LoVo (cell line): ENCODE results near the gene LSM11.

Experiments
- DNase-seq: peaks from one replicate; pipeline ENCODE4 v3.0.0-alpha.2; 2016; ENCODE audit warnings: low spot score

LSM11 gene

GRCh38 chr5:157734436-157734835, 9.1 kb upstream of the LSM11 start:
- DNase-seq, result no peak

- no peak for DNase-seq
Measured at GRCh38 chr5:157735991-157736390, 7.5 kb upstream of the LSM11 start.

GRCh38 chr5:157739388-157740228, 3.9 kb upstream of the LSM11 start:
- DNase-seq, result no peak

DNA sequence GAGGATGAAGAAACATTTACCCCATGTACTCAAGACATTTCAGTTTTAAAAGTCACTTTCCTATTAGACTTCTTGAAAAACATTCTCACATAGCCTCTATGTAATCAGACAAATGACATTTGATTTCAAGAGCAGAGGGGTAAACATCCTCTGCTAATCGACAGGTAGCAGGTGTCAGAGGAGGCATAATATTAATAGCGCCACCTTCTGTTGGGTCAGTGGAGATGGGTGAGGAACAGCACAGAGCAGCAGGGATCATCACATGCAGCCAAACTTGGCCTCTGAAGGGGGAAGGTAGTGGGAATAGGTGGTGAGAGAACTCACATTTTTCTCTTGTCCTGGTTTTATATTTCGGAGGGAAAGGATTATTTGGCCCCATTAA, 3.3 kb upstream of the LSM11 start:
- DNase-seq, result no peak

DNA sequence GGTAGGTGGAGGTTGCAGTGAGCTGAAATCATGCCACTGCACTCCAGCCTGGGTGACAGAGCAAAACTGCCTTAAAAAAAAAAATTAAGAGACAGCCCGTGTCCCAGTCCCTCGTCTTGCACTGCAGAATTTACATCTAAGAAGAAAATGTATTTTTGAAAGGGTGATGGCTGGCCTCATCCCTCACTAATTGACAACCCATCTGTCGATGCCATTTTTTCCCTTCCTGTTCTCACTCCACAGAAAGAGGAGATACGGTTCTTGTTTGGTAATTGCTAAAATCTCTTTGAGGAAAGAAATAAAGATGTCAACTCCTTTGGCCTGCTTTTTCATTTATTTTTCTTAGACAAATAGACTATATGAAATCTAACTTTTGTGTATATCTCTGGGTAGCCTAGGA, 2.4 kb upstream of the LSM11 start:
- DNase-seq, result no peak

- DNase-seq, result no peak
Measured at GRCh38 chr5:157744051-157745011, 819 bp downstream of the LSM11 start.

- DNase-seq, result no peak
Measured at GRCh38 chr5:157745041-157745456, 1.5 kb downstream of the LSM11 start.

DNA sequence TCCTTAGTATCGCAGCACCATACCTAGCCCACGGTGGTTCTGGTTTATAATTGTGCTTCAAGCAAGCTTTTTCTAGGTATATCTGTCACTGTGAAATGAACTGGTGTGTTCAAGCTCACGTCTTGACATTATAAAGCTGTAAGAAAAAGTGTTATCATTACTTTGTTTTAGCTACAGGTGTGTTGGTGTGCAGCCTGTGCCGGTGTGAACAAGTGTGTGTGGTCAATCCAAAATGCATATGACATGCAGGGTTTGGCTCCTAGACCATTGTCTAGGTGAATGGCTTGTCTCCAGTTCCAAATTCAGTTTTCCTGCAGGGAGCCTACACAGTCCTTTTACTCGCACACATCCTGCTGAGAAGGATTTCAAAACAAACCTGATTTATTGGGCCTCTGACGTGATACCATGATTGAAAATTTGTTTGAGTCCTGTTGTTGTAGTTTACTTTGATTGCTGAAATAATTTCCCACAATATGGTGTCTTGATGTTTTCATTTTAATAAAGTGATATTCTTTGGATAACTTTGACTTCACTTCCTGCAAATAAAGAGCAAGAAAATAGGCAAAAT, 3.7 kb downstream of the LSM11 start:
- no peak for DNase-seq

- DNase-seq, result no peak
Measured at GRCh38 chr5:157747766-157748700, 4.5 kb downstream of the LSM11 start.

- DNase-seq, result no peak
Measured at GRCh38 chr5:157748760-157749461, 5.4 kb downstream of the LSM11 start.

GRCh38 chr5:157749462-157749799, 5.9 kb downstream of the LSM11 start:
- DNase-seq, result no peak

DNA sequence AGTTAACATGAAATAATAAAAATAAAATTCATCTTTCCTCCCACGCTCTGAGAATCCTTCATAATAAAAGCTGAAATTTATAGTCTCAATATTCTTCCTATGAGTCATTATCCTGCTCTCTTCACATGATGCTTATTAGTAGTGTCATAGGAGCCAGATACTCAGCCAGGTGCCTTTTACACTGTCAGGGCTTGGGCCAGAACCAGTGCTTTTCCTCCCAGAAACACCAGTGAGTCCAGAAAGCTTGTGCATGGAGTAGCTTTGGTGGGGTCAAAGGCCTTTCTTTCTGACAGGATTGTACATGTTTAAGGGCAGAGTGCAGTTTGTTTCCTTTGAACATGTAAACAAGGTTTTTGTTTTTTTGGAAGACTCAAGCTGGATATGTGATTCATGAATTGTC, 6.8 kb downstream of the LSM11 start:
- no peak for DNase-seq

DNA sequence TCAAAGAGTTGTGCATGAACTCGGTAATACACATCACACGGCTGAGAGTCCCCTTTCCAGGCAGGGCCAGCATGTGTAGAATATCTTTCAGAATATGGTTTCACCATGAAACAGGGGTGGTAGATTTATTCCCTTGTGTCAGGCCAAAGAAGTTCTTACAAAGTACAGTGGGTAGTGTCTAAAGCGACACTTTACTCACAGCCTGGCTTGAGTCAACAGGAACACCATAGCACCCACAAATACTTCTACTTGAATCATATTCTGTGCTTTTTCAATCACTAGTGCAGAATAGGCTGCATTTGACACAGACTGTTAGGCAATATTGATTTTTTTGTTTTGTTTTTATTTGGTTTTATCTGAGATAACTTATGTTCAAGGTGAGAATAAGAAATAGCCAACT, 12.6 kb downstream of the LSM11 start:
- DNase-seq, result no peak

DNA sequence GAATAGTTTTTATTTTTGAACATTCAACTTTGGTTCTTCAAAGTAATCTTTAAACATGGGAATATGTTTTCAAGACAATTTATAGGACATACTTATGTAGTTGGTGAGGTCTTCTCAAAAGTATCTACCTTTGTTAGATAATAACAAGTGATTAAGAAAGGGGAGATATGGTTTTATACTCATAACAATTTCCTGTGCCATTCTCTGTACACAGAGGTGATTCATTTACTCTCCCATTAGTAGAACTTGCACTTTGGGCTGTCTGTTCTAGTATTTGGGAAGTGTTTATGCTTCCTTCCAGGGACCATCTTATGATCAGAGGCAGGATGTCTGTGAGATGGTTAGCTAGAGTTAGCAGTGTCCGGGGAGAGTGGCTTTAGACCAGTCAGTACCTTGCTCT, 15.2 kb downstream of the LSM11 start:
- DNase-seq, result no peak

GRCh38 chr5:157761690-157762621, 18.4 kb downstream of the LSM11 start:
- peak; percentile 72 for DNase-seq

DNA sequence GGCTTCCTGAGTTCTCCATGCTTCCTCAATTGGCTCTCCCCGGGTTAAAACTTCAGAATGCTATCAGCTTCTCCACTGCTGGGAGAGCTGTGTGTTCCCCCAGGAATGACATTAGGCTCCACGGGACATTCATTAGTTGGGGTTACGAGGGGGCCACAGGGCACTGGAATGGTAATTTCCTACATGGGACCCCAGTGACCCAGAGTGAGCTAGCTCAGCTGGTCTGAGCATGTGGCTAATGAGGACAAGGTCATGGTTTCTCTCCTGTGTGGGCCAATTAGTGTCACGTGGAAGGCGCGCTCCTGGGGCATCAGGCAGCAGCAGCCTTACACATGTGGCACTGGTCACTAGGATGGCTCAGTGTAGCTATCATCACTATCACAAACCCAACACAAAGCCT, 21.0 kb downstream of the LSM11 start:
- DNase-seq, result no peak

GRCh38 chr5:157766442-157766841, 22.9 kb downstream of the LSM11 start:
- DNase-seq, result no peak

GRCh38 chr5:157766902-157767301, 23.4 kb downstream of the LSM11 start:
- no peak for DNase-seq

DNA sequence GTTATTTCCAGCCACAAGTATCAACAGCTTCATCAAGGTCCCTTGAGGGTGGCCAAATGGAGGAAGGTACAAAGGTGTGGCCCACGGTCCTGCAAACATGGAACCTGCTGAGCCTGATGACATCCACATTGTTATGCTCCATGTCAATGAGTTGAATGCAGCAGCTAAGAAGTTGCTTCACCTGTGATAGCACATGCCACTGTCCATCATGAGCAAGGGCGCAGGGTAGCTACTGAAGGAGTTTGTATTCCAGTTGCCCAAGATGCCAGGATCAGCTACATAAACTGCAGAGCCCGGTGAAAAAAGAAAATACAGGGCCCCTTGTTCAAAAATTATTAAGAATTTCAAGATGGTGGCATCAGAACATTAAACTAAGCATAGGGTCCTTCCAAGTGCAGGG, 24.2 kb downstream of the LSM11 start:
- no peak for DNase-seq

GRCh38 chr5:157770665-157771064, 27.2 kb downstream of the LSM11 start:
- DNase-seq, result no peak
